GM19328 (cell line): ENCODE results near the gene ADCYAP1R1.

Source experiments
- ATAC-seq: cut with Tn5 transposase; IDR thresholded peaks from one replicate; pipeline ENCODE4 v1.9.1; 2021; ENCODE audit warnings: mild to moderate bottlenecking, moderate library complexity; ENCODE audit not compliant: unreplicated experiment

ADCYAP1R1 gene

DNA sequence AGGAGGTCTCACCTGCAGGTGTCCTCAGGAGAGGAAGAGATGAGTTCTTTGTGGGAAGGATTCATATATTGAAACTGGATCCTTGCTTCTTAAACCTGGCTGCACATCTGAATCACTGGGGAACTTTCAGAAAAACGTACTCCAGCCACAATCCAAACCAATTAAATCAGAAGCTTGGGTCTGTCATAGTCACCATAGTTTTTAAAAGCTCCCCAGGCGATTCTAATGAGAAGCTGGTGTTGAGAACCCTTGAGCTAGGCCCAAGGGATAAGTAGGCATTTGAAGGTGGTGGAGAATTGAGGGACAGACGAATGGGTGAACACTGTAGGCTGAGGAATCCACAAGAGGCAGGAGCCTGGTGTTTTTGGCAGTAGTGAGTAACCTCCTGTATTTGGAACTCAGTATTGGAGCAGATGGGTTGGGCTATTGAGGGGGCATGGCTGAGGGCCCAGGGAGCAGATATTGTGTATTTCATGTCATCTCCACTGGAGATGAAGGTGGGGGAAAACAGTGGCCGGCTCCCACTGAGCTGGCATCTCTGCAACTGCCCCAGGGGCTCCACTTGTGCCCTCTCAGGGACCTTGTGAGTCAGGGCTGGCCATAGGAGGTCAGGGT is 14.5 kb downstream of the ADCYAP1R1 start:
- ATAC-seq, result no peak

DNA sequence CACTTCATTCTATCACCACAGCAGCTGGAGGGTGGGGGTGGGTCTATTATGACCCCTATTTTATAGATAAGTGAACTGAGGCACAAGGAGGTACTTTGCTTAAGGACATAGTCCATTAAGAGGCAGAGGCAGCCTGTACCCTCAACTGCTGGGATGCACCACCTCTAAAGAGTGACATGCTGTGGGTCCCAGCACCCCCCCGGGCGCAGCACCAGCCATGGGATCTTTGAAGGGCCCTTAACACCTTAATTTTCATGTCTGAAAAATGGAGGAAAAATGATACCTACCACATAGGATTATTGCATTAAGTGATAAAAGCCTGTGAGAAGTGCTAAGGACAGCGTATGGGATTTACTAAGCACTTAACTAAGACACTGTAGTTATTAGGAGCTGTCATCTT is 15.4 kb downstream of the ADCYAP1R1 start:
- no peak for ATAC-seq

DNA sequence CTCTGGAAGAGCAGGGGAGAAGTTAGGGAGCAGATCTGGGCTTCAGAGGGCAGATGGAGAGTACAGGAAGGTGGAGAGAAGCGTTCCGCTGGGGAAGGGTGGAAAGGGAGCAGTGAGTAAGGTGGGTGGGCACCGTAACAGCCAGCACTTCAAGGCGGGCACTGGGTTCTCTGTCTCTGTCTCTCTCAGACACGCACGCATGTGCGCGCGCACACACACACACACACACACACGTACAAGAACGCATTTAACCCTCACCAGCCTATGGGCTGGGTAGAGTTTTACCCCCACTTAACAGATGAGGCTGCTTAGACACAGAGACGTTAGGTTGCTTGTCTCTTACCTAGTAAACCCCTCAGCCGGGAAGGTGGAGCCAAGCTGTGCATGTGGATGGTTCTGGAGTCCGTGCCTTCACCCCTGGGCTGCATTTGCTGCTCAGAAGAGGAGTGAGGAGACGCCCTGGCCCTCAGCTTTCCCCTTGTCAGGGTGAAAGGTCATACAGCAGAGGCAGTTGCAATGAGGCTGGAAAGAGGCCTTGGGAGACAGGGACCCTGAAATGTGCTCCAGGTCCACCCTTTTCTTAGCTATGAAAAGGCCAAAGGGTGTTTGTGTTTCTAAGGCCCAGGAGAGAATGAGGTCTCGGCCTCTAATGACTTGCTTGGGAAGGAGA is 16.0 kb downstream of the ADCYAP1R1 start:
- ATAC-seq, result no peak

DNA sequence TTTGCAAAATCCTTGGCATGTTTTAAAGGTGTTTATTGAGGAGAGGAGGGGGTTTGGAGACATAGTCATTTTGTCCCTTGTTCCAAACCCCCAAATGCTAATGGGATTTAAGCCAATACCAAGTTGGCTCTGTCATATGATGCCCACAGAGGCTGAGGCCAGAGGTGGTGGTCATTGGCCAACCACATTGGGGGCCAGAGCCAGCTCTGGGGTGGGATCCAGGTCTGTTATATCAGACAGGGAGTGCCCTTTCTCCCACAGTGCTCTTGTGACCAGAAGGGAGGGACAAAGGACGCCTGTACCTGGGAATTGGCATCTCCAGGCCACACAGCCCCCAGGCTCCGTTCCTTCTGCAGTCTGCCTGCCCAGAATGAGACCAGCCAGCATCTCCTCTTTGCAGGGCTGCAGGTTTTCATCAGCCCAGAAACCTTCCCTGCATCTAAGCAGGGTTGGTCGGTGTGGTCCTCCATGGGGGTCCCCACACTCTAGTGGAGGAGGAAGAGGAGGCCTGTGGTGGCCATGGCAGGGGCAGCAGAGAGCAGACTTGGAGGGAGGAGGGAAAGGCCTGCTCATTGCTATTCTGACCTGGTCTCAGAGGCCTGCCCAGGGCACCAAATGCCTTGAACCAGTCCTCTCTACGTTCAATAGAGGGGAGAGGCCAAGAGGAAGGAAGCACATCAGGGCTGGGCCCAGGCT is 17.9 kb downstream of the ADCYAP1R1 start:
- ATAC-seq, result no peak

DNA sequence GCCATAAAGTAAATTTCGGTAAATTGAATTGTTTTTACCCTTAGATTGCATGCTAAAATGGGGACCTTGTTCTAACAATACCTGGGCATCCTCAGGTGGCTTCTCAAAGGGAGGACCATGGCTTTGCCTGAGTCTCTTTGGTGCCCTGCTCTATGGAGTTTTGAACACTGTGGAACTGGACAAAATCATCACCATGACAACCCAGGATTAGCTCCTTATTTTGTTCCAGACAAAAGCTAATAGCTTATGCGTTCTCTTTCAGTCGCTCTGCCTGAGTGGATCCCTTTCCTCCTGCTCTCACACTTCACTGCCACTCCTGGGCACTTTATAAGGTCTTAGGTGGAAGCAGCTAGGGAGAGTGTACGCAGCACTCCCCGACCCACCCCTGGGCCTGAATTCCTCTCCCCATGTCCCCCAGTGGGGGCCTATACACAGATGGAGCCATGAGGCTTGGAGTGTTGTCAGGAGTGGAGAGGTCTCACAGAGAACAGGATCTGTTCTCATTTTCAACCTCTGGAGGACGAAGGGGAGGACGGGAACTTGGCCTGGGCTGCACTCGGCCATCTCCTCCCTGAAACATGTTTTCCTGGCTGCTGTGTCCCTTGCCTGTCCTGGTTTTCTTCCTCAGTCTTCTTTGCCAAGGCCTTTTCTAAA is 19.0 kb downstream of the ADCYAP1R1 start:
- ATAC-seq, result no peak

DNA sequence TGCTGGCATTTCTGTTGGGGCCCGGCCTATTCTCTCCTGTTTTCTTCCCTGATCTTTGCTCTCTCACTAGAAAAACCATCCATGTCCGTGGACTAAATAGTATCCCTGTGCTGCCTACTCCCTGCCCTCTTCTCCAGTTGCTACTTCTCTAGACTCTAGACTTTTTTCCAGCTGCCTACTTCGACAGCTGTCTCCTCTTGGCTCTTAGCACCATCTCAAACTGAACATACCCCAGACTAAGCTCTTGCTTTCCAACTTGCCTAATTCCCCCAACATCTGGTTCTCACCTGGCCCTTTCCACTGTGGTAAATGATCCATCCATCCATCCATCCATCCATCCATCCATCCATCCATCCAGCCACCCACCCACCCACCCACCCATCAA is 19.5 kb downstream of the ADCYAP1R1 start:
- ATAC-seq, result no peak

DNA sequence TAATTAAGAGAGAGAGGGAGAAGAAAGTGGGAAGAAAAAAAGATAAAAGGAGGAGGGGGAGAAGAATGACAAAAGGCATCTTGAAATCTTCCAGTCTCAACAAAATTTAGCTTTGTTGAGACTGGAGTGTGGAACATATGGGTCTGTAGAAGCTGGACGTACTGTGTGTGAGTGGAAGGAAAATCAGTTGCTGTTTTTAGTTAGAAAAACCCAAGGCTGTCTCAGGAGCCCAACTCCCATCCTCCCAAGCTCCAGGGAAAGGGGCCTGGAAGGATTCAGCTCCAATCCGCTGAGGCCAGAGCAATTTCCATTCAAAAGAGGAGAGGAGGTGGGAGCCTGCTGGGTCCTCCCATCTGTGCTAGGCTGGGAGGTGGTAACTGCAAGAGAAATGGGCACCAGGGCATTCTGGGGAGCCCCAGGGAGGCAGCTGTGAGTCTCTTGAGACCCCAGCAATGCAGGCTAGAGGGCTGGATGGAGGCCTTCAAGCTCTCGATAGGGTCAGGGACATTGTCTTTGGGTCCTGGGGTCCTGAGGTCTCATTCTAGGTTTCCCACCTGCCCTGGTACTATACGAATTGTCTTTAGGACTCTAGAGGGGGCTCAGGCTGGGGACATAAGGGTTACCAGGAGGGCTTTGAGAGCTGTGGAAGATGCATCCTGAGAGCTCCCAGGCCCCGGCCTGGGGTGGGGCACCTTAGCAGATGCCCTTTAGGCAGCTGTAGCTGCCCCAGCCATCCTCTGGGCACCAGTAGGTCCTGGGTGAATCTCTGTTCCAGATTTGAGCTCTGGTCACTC is 21.4 kb downstream of the ADCYAP1R1 start:
- no peak for ATAC-seq

DNA sequence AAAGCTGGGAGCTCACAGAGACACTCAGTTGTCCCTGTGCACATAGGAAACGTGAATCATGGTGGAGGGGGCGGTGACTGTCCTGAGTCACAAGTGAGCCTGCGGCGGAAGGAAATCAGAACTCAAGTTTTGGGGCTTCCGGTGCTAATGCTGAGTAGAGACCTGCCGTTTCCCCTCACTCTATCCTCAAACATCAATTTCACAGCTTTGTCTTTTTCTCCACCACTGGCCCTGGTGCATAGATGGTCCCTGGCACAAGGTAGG is 21.9 kb downstream of the ADCYAP1R1 start:
- no peak for ATAC-seq

DNA sequence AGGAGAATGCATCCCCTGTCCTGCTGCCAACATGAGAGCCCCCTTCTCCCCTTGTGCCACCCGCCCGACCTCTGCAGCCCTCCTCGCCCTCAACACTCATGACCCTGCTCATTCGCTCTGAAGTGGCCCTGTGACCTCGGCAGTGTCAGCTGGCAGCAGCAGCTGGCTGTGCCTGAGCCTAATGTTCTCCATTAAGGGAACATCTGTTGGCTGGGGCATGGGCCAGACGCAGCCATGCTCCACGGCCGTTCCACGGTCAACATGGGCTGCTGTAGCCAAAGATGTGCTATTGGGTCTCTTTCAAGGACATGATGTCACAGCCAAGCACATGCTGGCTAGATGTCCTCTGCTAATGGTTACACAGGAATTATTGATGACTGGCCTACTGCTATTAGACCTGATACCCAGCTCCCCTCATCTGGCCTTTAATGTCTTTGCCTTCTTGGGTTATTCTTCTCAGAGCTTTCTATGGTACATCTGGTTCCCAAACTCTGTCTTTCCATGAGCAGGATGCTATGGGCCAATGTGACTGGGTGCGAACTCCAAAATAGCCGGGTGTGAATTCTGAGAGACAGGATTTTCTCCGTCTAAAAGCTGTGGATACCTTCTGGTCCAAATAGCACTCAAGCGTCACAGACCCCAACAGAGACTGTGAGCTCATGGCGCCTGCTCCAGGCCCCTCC is 22.4 kb downstream of the ADCYAP1R1 start:
- no peak for ATAC-seq

DNA sequence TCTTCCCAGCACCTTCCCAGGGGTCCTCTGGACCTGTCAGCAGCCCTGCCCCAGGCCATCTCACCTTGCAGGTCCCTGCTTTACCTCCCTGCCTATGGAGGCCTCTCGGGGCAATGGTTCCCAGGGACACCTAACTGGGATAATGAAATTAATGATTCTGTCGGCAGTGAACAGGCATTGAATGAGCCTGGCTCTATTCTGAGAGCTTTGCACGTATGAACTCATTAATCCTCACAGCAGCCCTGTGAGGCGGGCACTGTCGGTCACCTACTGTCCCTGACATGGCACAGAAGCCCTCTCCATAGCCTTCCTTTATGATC is 22.9 kb downstream of the ADCYAP1R1 start:
- no peak for ATAC-seq

DNA sequence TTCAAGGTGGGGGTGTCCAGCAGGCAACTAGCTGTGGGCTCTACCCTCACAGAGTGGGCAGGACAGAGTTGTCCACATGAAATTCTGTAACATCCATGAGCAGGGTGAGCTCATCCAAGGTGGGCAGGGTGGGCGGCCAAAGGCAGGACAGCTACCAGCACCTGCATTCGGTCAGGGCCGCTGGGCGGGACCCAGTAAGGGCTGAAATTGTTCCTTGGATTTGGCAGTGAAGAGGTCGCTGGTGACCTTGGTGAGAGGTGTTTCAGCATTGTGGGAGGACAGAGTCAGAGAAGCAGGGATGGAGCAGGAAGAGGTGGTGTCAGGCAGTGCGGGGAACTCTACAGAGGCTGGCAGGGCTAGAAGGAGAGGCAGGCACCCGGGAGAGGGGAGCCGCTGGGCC is 23.9 kb downstream of the ADCYAP1R1 start:
- no peak for ATAC-seq

DNA sequence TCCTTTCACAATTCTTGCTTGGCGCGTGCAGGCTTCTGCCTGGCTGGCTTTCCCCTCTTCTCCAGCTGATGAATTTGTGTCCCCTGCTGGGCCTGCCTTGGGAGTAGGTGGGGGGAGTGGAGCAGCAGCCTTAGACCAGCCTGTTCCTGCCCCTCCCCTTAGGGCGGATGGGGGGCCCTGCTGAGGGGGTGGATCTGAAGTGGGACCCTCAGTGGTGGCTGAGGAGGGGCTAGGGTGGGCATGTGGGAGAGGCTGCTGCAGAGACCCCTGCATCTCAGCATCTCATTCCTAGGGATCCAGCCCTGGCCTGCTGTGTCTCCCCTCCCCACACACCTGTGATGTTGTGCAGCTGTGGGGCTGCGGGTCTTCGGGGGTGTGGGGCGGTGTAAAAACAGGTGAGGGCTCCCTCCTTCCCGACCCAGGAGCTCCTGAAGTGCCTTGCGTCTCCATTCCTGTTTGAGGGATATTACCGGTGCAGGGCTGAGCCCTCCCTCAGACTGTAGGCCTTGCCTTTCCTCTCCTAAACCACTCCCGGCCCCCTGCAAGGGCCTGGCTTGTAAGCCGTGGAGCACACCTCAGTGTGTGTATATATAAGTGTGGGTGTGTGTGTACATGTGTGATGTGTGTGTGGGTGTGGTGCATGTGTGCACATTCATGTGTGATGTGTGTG is 24.7 kb downstream of the ADCYAP1R1 start:
- ATAC-seq, result no peak

DNA sequence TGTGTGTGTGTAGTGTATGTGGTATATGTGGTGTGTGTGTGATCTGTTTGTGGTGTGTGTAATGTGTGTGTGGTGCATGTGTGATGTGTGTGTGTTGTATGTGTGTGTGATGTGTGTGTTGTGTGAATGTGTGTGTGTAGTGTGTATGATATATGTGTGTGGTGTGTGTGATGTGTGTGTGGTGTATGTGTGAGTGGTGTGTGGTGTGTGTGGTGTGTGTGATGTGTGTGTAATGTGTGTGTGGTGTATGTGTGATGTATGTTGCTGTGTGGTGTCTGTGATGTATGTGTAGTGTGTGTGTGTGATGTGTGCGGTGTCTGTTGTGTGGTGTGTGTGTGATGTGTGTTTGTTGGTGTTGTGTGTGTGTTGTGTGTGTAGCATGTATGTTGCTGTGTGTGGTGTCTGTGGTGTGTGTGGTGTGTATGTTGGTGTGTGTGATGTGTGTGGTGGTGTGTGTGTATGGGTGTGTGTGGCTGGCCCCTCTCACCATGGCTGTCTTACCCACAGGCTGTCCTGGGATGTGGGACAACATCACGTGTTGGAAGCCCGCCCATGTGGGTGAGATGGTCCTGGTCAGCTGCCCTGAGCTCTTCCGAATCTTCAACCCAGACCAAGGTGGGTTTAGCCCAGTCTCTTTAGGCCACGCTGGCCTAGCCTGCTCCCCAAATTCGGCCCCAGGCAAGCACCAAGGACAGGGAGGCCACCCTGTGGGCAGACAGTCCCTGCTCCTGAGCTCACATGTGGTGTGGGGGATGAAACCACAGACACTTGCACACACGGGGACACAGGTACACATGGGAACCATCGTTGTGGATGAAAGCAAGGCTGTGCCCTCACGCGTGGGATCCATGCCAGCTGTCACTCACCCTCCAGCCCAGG is 25.6 kb downstream of the ADCYAP1R1 start:
- no peak for ATAC-seq

DNA sequence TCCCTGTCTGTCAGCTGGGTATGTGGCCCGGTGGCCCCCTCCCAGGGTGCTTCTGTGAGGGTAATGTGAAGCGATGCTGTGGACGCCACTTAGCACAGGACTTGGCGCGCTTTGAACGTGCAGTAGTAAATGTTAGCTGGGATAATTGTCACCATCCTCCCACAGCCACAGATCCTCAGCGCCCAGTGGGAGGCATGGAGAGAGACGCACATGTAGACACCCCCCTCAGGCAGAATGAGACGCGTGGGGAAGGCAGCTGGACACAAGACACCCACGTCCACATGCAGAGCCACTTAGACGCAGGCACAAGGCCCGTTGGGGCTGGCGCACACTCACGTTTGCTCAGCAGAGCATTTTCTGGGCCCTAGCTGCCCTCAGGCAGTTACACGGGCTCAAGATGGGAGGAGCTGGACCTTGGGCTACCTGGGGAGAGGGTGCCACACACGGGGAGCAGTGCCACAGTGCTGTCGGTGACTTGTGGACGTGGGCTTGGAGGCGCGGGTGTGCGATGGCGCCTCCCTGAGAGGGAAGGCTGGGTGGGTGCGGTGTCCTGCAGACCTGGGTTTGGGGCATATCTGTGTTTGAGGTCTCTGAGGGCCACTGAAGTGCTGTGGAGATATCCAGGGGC is 26.4 kb downstream of the ADCYAP1R1 start:
- no peak for ATAC-seq

DNA sequence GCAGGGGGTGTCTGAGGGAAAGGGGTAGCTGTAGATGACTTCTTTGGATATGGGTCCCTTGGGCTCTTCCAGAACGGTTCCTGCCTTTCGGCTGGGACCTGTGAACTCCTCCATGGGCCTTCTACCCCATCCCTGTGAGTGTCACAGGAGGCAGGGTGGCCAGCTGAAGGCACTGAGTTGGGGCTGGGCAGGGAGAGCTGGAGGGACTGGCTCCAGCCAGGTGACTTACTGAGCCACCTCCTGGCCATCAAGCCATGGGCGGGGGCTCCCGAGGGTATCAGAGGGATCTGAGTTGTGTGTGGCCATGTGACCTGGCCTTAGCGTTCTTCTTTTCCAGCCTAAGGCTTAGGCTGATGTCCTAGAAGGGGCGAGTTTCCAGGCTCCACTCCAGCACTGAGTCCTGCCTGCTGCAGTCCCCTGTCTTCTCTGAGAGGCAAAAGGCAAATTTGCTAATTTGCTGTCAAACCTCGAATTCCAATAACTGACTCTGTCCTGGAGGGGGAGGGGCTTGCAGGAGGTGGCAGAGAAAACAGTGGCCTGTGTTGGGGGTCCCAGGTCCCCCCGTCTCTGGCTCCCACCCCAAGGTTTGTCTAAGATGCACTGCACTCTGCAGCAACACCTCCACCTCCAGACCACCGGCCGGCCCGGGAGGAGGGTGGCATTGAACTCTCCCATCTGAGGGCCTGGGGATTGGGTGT is 27.2 kb downstream of the ADCYAP1R1 start:
- no peak for ATAC-seq

DNA sequence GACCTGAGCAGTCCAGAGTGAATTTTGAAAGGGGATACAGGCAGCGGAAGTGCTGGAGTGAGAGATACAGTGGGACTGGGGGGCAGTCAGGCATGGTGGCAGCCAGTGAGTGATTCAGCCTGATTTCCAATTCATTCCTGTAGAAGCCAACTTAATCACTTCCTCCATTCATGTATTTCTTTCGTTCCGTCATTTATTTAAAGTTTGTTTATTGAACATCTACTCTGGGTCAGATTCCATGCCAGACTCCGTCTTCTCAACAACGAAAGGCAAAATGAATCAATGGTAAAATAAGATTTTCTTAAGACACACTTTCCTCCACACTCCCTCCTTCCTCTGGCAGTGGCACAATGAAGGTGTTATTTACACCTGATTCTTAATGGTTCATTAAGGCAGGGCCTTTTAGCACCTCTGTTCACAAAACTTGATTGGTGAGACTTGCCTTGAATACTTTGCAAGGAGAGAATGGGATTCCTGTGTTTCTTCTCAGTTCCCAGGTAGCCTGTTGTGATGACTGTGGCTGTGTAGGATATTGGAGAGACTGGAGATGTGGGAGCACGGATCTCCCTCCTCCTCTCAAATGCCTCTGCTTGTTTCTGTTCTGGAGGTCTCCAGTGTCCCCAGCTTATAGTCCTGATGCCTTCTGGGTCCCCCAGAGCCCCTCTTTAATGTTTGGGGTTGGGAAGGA is 27.9 kb downstream of the ADCYAP1R1 start:
- no peak for ATAC-seq

DNA sequence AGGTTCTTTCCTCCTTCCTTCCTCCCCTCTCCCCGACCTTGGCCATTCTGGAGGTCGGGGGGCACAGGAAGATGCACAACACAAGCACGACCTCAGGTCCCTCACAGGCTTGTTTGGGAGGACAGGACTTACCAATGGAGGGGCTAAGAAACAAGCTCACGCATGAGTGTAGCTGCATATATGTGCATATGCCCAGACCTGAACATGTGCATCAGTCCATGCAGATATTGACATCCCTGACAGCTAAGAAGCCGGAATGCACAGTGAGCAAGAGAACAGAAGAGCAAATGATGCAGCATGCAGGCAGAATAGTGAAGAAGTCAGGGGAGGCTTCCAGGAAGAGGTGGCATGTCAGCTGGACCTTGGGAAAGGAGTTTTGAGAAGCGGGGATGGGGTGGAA is 28.7 kb downstream of the ADCYAP1R1 start:
- ATAC-seq, result no peak

DNA sequence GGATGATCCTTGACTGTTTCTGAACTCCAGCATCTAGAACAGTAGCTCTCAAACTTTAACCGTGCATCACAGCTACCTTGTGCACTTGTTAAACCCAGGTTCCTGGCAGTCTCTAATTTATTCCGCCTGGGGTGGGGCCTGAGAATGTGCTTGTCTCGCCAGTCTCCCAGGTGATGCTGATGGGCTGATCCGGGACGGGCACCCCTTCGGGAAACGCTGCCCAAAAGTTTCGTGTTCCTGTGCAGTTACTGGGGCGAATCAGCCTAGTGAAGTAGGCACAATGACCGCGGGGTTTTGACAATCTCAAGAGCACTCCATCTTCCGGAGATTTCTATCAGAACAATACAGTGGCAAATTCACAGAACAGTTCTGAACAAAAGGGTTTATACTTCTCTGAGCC is 29.9 kb downstream of the ADCYAP1R1 start:
- ATAC-seq, result no peak
